Neural progenitor cell (in vitro differentiated cells): ENCODE data around the gene GAL3ST2. TPM values are rescaled to one million over a fixed set of nuclear protein-coding genes. Genes with fewer than 3 reads are reported as not detected.

ENCODE experiments used
- DNase-seq: peaks from one replicate; pipeline ENCODE4 v3.0.0-alpha.2; 2016; ENCODE audit warnings: low spot score
- H2AFZ ChIP-seq: fragments of 200-600 bp; sonication (generic); replicated peaks from 2 replicates; pipeline ENCODE4 v1.6.1; 2016; ENCODE audit warnings: antibody characterized with exemption
- H3F3A ChIP-seq: fragments of 200-600 bp; sonication (generic); 2 replicates; pipeline ENCODE4 v1.6.1; 2016; ENCODE audit warnings: antibody characterized with exemption, low read depth
- H3K27ac ChIP-seq: fragments of 200-600 bp; sonication (generic); 2 replicates; pipeline ENCODE4 v1.5.1; 2016; ENCODE audit warnings: mild to moderate bottlenecking
- H3K27me3 ChIP-seq: fragments of 200-600 bp; sonication (generic); 2 replicates; pipeline ENCODE4 v1.6.1; 2016; ENCODE audit warnings: mild to moderate bottlenecking, moderate library complexity
- H3K36me3 ChIP-seq: fragments of 200-600 bp; sonication (generic); 2 replicates; pipeline ENCODE4 v1.5.1; 2016
- H3K4me1 ChIP-seq: fragments of 200-600 bp; sonication (generic); 2 replicates; pipeline ENCODE4 v1.6.1; 2016; ENCODE audit warnings: mixed run types
- H3K4me2 ChIP-seq: fragments of 200-600 bp; sonication (generic); 2 replicates; pipeline ENCODE4 v1.6.1; 2016
- H3K4me3 ChIP-seq: fragments of 200-600 bp; sonication (generic); 2 replicates; pipeline ENCODE4 v1.5.1; 2016
- H3K79me2 ChIP-seq: fragments of 200-600 bp; sonication (generic); 2 replicates; pipeline ENCODE4 v1.6.1; 2016; ENCODE audit warnings: low read depth
- H3K9ac ChIP-seq: fragments of 200-600 bp; sonication (generic); 2 replicates; pipeline ENCODE4 v1.6.1; 2016
- H3K9me3 ChIP-seq: fragments of 200-600 bp; sonication (generic); 2 replicates; pipeline ENCODE4 v1.5.1; 2016; ENCODE audit warnings: low read depth
- H4K20me1 ChIP-seq: fragments of 200-600 bp; sonication (generic); 2 replicates; pipeline ENCODE4 v1.6.1; 2016; ENCODE audit warnings: low read depth
- H3K27ac Mint-ChIP-seq: 3 replicates; pipeline ENCODE4 v1.8.0; 2021; ENCODE audit warnings: mixed read lengths
- H3K27me3 Mint-ChIP-seq: 2 replicates; pipeline ENCODE4 v1.8.0; 2022; ENCODE audit warnings: low read depth, mild to moderate bottlenecking, inconsistent platforms, moderate library complexity, mixed read lengths; ENCODE audit not compliant: insufficient read depth
- H3K36me3 Mint-ChIP-seq: 3 replicates; pipeline ENCODE4 v1.8.0; 2021; ENCODE audit warnings: mixed read lengths
- H3K4me1 Mint-ChIP-seq: 3 replicates; pipeline ENCODE4 v1.8.0; 2021; ENCODE audit warnings: mixed read lengths
- H3K4me3 Mint-ChIP-seq: 3 replicates; pipeline ENCODE4 v1.8.0; 2021; ENCODE audit warnings: mild to moderate bottlenecking, moderate library complexity, mixed read lengths
- H3K9me3 Mint-ChIP-seq: 3 replicates; pipeline ENCODE4 v1.8.0; 2020; ENCODE audit warnings: mixed read lengths
- CTCF ChIP-seq: fragments of 200-600 bp; sonication (generic); IDR thresholded peaks from 2 replicates; pipeline ENCODE4 v1.5.1; 2017; ENCODE audit warnings: antibody characterized with exemption, mild to moderate bottlenecking
- EZH2 ChIP-seq: fragments of 200-600 bp; sonication (generic); IDR thresholded peaks from 2 replicates; pipeline ENCODE4 v1.6.1; 2017; ENCODE audit warnings: antibody characterized with exemption, mild to moderate bottlenecking, moderate library complexity
- EZH2phosphoT487 ChIP-seq: fragments of 200-600 bp; sonication (generic); IDR thresholded peaks from 2 replicates; pipeline ENCODE4 v1.6.1; 2017; ENCODE audit warnings: antibody characterized with exemption
- total RNA-seq: library from RNA; depleted of rRNA; stranded (reverse); fragments of >200 nt; gene quantifications from 2 replicates; pipeline ENCODE4 v1.2.3, GENCODE V29; 2015; ENCODE audit warnings: low replicate concordance

Gene GAL3ST2
- total RNA-seq, 1 donor from 2014 or later = not detected

GRCh38 chr2:241835611-241836010 lies 59.0 kb downstream of the GAL3ST2 start:
- H3K9me3 Mint-ChIP-seq = peaks cover 4% of the 10 kb centered on the region
- no peak for DNase-seq
- H3K27me3 Mint-ChIP-seq = peaks cover 2% of the 10 kb centered on the region
- Histone ChIP-seq H3F3A (no peaks in the 10 kb centered on the region), H2AFZ (no peak overlapping the region), H3K36me3 (no peaks in the 10 kb centered on the region), H3K27ac (no peak overlapping the region), H3K9me3 (no peaks in the 10 kb centered on the region), H3K4me2 (no peak overlapping the region), H3K79me2 (no peaks in the 10 kb centered on the region), H3K27me3 (no peaks in the 10 kb centered on the region), H3K4me1 (no peaks in the 10 kb centered on the region), H3K9ac (no peak overlapping the region), H3K4me3 (no peak overlapping the region), H4K20me1 (no peaks in the 10 kb centered on the region)
- H3K27ac Mint-ChIP-seq = no peak overlapping the region
- TF ChIP-seq CTCF (no peak), EZH2phosphoT487 (no peak), EZH2 (no peak)
- no peak overlapping the region for H3K4me3 Mint-ChIP-seq
- H3K36me3 Mint-ChIP-seq = peaks cover 2% of the 10 kb centered on the region
- H3K4me1 Mint-ChIP-seq = peaks cover 4% of the 10 kb centered on the region

- peaks cover 2% of the 10 kb centered on the region for H3K36me3 Mint-ChIP-seq
- Histone ChIP-seq H3K9me3 (no peaks in the 10 kb centered on the region), H3K4me1 (no peaks in the 10 kb centered on the region), H3K9ac (no peak overlapping the region), H3K4me2 (no peak overlapping the region), H4K20me1 (no peaks in the 10 kb centered on the region), H3K27me3 (no peaks in the 10 kb centered on the region), H3K4me3 (no peak overlapping the region), H2AFZ (no peak overlapping the region), H3K27ac (no peak overlapping the region), H3K36me3 (no peaks in the 10 kb centered on the region), H3K79me2 (no peaks in the 10 kb centered on the region), H3F3A (no peaks in the 10 kb centered on the region)
- H3K27me3 Mint-ChIP-seq = peaks cover 6% of the 10 kb centered on the region
- no peak overlapping the region for H3K27ac Mint-ChIP-seq
- peaks cover 2% of the 10 kb centered on the region for H3K9me3 Mint-ChIP-seq
- no peak for DNase-seq
- H3K4me1 Mint-ChIP-seq = peaks cover 4% of the 10 kb centered on the region
- no peak for TF ChIP-seq CTCF
- TF ChIP-seq EZH2phosphoT487 = no peak
- no peak for TF ChIP-seq EZH2
- no peak overlapping the region for H3K4me3 Mint-ChIP-seq
Measured at GRCh38 chr2:241836292-241836691, 59.7 kb downstream of the GAL3ST2 start.

- no peak overlapping the region for H2AFZ ChIP-seq
- H3K27me3 ChIP-seq = no peaks in the 10 kb centered on the region
- peaks cover 2% of the 10 kb centered on the region for H3K36me3 Mint-ChIP-seq
- H3K36me3 ChIP-seq = no peaks in the 10 kb centered on the region
- H4K20me1 ChIP-seq = no peaks in the 10 kb centered on the region
- no peak overlapping the region for H3K9ac ChIP-seq
- H3K79me2 ChIP-seq = no peaks in the 10 kb centered on the region
- no peaks in the 10 kb centered on the region for H3F3A ChIP-seq
- H3K27ac ChIP-seq = no peak overlapping the region
- H3K4me1 Mint-ChIP-seq = peaks cover 4% of the 10 kb centered on the region
- H3K27ac Mint-ChIP-seq = no peak overlapping the region
- H3K9me3 ChIP-seq = no peaks in the 10 kb centered on the region
- no peak for TF ChIP-seq CTCF
- TF ChIP-seq EZH2phosphoT487 = no peak
- TF ChIP-seq EZH2 = no peak
- H3K9me3 Mint-ChIP-seq = peaks cover 2% of the 10 kb centered on the region
- H3K4me3 ChIP-seq = no peak overlapping the region
- H3K4me2 ChIP-seq = no peak overlapping the region
- no peaks in the 10 kb centered on the region for H3K4me1 ChIP-seq
- peaks cover 12% of the 10 kb centered on the region for H3K27me3 Mint-ChIP-seq
- no peak overlapping the region for H3K4me3 Mint-ChIP-seq
- no peak for DNase-seq
Measured at GRCh38 chr2:241837197-241837965, 60.8 kb downstream of the GAL3ST2 start.
